ENCODE measurements around the gene RPS15.

Gene RPS15

GRCh38 chr19:1412995-1413800 lies 25.0 kb upstream of the RPS15 start:
- CTCF ChIA-PET = no interaction called here
- no peak for DNase-seq (ENCODE audit: extremely low spot score)
- POLR2A ChIA-PET = interaction anchor here (1.0 to 2.7 kb wide), 2 partner anchors 10 to 144 kb away, joined by 5 to 10 read pairs; partner anchors contain the start of gene CIRBP
- TF ChIP-seq HDGF (IDR thresholded peaks at IDR 0.05; ENCODE audit: borderline replicate concordance) (no peak), BHLHE40 (IDR thresholded peaks at IDR 0.05; ENCODE audit: borderline replicate concordance) (no peak), PKNOX1 (IDR thresholded peaks at IDR 0.05) (no peak), ARNT (IDR thresholded peaks at IDR 0.05) (no peak)

- TF ChIP-seq SP1 (IDR thresholded peaks at IDR 0.05) = no peak
- TF ChIP-seq TARDBP (IDR thresholded peaks at IDR 0.05) = no peak
- TF ChIP-seq FOXK2 (IDR thresholded peaks at IDR 0.05) = no peak
- no peak for TF ChIP-seq ARNT (IDR thresholded peaks at IDR 0.05)
- TF ChIP-seq ELF4 (IDR thresholded peaks at IDR 0.05) = no peak
- TF ChIP-seq ZNF384 (IDR thresholded peaks at IDR 0.05) = no peak
- no peak for TF ChIP-seq SUZ12 (IDR thresholded peaks at IDR 0.05)
- TF ChIP-seq FOXA1 (IDR thresholded peaks at IDR 0.05) = no peak
- TF ChIP-seq LEF1 (IDR thresholded peaks at IDR 0.05; ENCODE audit: borderline replicate concordance) = no peak
- TF ChIP-seq BHLHE40 (IDR thresholded peaks at IDR 0.05; ENCODE audit: borderline replicate concordance) = no peak
- no peak for TF ChIP-seq PKNOX1 (IDR thresholded peaks at IDR 0.05)
- no peak for TF ChIP-seq L3MBTL2 (conservative IDR thresholded peaks at IDR 0.05)
- no peak for TF ChIP-seq FOXM1 (IDR thresholded peaks at IDR 0.05; ENCODE audit: borderline replicate concordance)
- TF ChIP-seq NFRKB (IDR thresholded peaks at IDR 0.05) = no peak
- no peak for TF ChIP-seq CTBP1 (IDR thresholded peaks at IDR 0.05; ENCODE audit: borderline replicate concordance)
- no peak for TF ChIP-seq HDGF (IDR thresholded peaks at IDR 0.05; ENCODE audit: borderline replicate concordance)
- CTCF ChIA-PET = interaction anchor here (0.5 to 0.6 kb wide), 2 partner anchors 173 to 222 kb away, joined by 3 read pairs; no protein-coding TSS in a partner anchor
- POLR2A ChIA-PET = interaction anchor here (1.0 kb wide), 1 partner anchor 147 kb away, joined by 3 read pairs; no protein-coding TSS in a partner anchor
- DNase-seq (ENCODE audit: extremely low spot score) = no peak
Measured at GRCh38 chr19:1416014-1416841, 22.0 kb upstream of the RPS15 start.

- POLR2A ChIA-PET = interaction anchor here (1.0 kb wide), 1 partner anchor 148 kb away, joined by 3 read pairs; no protein-coding TSS in a partner anchor
- DNase-seq (ENCODE audit: extremely low spot score) = no peak
- no peak for TF ChIP-seq ELF4 (IDR thresholded peaks at IDR 0.05)
- TF ChIP-seq FOXM1 (IDR thresholded peaks at IDR 0.05; ENCODE audit: borderline replicate concordance) = no peak
- no peak for TF ChIP-seq SP1 (IDR thresholded peaks at IDR 0.05)
- no peak for TF ChIP-seq FOXK2 (IDR thresholded peaks at IDR 0.05)
- no peak for TF ChIP-seq L3MBTL2 (conservative IDR thresholded peaks at IDR 0.05)
- no peak for TF ChIP-seq LEF1 (IDR thresholded peaks at IDR 0.05; ENCODE audit: borderline replicate concordance)
- CTCF ChIA-PET = no interaction called here
Measured at GRCh38 chr19:1417145-1417544, 21.1 kb upstream of the RPS15 start.

- no peak for DNase-seq (ENCODE audit: extremely low spot score)
- CTCF ChIA-PET = no interaction called here
- TF ChIP-seq ELF4 (IDR thresholded peaks at IDR 0.05) (no peak), BHLHE40 (IDR thresholded peaks at IDR 0.05; ENCODE audit: borderline replicate concordance) (no peak), PKNOX1 (IDR thresholded peaks at IDR 0.05) (no peak), FOXA1 (IDR thresholded peaks at IDR 0.05) (no peak), FOXM1 (IDR thresholded peaks at IDR 0.05; ENCODE audit: borderline replicate concordance) (no peak), SP1 (IDR thresholded peaks at IDR 0.05) (no peak), ARNT (IDR thresholded peaks at IDR 0.05) (no peak), NFRKB (IDR thresholded peaks at IDR 0.05) (no peak), FOXK2 (IDR thresholded peaks at IDR 0.05) (no peak), LEF1 (IDR thresholded peaks at IDR 0.05; ENCODE audit: borderline replicate concordance) (no peak), SUZ12 (IDR thresholded peaks at IDR 0.05) (no peak), TARDBP (IDR thresholded peaks at IDR 0.05) (no peak), CTBP1 (IDR thresholded peaks at IDR 0.05; ENCODE audit: borderline replicate concordance) (no peak), L3MBTL2 (conservative IDR thresholded peaks at IDR 0.05) (no peak), HDGF (IDR thresholded peaks at IDR 0.05; ENCODE audit: borderline replicate concordance) (no peak), ZNF384 (IDR thresholded peaks at IDR 0.05) (no peak)
- POLR2A ChIA-PET = no interaction called here
Measured at GRCh38 chr19:1417681-1418495, 20.3 kb upstream of the RPS15 start.

GRCh38 chr19:1418496-1418775 lies 19.8 kb upstream of the RPS15 start:
- TF ChIP-seq BHLHE40 (IDR thresholded peaks at IDR 0.05; ENCODE audit: borderline replicate concordance) = no peak
- TF ChIP-seq FOXA1 (IDR thresholded peaks at IDR 0.05) = no peak
- TF ChIP-seq ZNF384 (IDR thresholded peaks at IDR 0.05) = no peak
- TF ChIP-seq HDGF (IDR thresholded peaks at IDR 0.05; ENCODE audit: borderline replicate concordance) = no peak
- TF ChIP-seq FOXK2 (IDR thresholded peaks at IDR 0.05) = no peak
- TF ChIP-seq SP1 (IDR thresholded peaks at IDR 0.05) = no peak
- TF ChIP-seq FOXM1 (IDR thresholded peaks at IDR 0.05; ENCODE audit: borderline replicate concordance) = no peak
- no peak for TF ChIP-seq ARNT (IDR thresholded peaks at IDR 0.05)
- TF ChIP-seq TARDBP (IDR thresholded peaks at IDR 0.05) = no peak
- no peak for TF ChIP-seq ELF4 (IDR thresholded peaks at IDR 0.05)
- TF ChIP-seq SUZ12 (IDR thresholded peaks at IDR 0.05) = no peak
- no peak for TF ChIP-seq CTBP1 (IDR thresholded peaks at IDR 0.05; ENCODE audit: borderline replicate concordance)
- no peak for TF ChIP-seq PKNOX1 (IDR thresholded peaks at IDR 0.05)
- TF ChIP-seq NFRKB (IDR thresholded peaks at IDR 0.05) = no peak
- no peak for TF ChIP-seq LEF1 (IDR thresholded peaks at IDR 0.05; ENCODE audit: borderline replicate concordance)
- no peak for TF ChIP-seq L3MBTL2 (conservative IDR thresholded peaks at IDR 0.05)
- ChIA-PET POLR2A (no interaction called here), CTCF (no interaction called here)
- DNase-seq (ENCODE audit: extremely low spot score) = no peak

Data from HEK293T (cell line).